Measurements from ENCODE around the gene DOCK10.

Gene DOCK10

DNA sequence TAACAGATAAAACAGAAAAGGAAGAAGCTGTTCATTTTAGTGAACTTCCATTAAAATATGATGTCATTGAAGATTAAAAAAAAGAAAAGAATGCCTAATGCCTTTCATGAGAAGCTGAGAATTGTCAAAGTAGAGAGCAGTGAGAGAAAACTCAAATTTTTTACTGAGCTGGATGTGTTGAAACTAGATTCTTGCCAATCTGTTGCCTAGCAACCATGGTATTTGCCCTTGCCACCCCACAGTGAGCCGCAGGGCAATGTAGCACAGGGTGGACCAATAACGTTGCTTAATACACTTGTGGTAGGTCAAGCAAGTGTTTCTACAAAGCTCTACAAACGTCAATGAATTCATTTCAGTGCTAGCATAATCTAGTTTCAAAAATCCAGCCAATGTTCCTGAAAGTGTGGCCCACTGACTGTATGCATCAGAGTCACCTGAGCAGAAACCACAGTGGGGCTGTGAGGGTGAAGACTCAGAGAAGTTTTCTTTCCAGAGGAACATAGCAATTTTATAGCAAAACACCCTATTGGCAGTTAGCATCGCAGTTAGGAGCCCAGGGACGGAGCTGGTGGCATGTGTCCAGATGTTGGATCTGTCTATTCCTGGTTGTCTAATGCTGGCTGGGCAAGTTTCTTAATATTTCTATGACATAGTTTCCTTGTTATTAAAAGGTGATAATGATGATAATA, 132.2 kb downstream of the DOCK10 start:
- DNase-seq: no peak

GRCh38 chr2:224908818-224909217, 133.4 kb downstream of the DOCK10 start:
- DNase-seq: no peak

GRCh38 chr2:224904381-224904780, 137.9 kb downstream of the DOCK10 start:
- no peak for DNase-seq

GRCh38 chr2:224903621-224904020, 138.6 kb downstream of the DOCK10 start:
- DNase-seq: no peak

GRCh38 chr2:224901121-224901676, 141.1 kb downstream of the DOCK10 start:
- DNase-seq: no peak

DNA sequence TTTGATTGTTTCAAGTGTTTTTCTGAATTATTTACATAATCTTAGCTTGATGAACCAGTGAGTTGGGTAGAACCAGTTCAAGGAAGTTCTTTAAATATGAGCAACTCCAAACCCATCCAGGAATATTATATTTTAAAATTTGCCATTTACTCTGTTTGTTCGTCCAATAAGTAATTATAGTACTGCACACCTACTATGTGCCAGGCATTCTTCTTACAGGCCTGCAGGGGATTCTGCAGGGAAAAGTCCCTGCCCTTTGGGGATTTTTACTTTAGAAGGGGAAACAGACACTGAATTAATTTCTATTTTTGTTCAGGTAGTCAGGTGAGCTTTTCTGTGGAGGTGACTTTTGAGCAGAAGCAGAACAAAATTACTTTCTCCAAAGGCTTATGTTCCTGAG, 146.9 kb downstream of the DOCK10 start:
- no peak for DNase-seq

- no peak for DNase-seq
Observed at GRCh38 chr2:224894356-224894755, 147.9 kb downstream of the DOCK10 start.

DNA sequence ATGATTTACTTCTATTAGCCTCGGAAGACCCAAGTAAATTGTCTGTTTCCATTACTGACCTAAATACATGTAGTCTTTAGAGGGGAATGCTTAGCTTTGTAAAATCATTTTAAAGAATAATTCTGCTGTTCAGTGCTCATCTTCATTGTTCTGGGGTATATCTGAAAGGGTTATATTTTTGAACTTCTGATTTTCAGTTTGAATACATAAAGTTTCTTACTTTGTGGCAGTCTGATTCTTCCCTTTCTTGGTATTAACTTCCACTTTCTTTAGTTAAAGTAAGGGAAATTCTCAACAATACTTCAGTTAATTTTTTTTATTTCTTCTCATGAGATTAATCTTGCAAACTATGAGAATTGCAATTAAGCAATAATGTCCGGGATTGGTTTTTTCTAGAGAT, 148.4 kb downstream of the DOCK10 start:
- no peak for DNase-seq

DNA sequence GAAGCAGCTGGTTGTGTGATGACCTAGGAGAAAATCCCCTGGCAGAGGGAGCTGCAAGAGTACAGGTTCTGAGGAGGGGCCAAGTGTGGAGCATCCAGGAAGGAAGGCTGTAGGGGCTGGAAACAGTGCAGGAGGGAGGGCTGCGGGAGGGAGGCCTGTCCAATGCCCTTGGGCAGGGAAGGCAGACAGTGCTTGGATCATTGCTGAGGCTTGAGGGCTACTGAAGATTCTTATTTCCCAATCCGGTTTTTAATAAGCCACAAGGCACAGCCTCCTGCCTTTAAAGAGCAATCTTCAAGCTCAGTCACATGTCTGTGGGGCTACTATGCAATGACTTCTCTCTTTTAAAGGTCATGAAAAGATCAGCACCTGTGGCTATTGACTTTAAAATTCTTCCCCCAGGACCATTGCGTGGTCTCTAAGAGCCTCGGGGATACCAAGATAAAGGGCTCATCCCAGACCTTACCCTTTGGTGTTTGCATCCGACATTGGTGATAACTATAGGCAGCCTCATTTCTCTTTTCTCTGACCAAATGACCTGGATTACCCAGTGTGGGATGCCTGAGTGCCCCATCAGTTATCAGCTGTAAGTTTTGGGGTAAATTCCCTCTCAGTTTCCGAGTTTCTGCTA, 149.6 kb downstream of the DOCK10 start:
- DNase-seq: no peak

GRCh38 chr2:224890372-224890771, 151.9 kb downstream of the DOCK10 start:
- no peak for DNase-seq

DNA sequence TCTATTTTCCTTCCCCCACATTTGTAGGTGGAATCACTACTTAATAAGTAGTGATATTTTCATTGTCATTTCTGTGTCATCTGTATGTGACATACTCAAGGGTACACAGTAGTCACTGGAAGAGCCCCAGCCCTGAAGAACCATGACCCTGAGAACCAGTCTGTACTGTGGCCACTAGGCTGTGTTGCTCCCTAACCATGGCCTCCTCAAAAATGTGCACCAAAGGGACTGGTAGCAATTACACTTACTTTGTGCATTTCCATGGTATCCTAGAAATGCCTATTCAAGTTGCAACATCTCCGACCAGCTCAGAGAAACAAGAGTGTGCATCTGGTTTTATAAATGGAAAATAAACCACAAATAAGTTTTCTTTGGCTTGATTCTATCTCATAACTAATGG, 155.1 kb downstream of the DOCK10 start:
- DNase-seq: no peak

DNA sequence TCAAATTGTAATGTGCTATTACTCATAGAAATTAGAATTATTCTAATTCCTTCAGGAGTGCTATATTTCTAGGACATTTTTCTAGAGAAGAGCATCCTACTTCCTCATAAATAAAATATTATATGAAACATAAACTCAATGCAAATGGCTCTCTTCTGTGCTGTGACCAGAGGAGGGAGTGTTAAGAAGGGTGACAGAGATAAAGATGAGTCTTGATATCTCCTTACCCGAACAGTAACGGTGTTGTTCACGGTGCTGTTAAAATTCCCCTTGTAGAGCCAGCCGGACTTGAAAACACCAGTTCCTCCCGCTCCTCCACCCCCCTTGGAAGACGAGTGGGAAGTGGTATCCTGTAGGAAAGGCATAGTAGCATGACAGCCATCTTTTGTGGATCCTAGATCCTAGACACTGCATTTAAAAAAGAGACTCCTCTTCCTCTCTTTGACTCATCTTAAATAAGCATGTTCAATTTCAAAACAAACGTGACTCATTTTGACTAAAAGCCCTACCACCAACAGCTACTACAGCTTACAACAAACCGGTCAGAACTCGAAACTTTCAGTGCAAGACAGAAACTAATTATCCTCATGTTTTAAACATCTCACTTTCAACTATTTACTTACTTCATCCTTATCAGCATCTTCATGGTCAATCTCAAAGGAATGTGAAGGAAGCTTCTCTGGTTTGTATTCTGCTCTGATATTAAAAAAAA, 156.3 kb downstream of the DOCK10 start:
- no peak for DNase-seq

GRCh38 chr2:224885291-224885690, 157.0 kb downstream of the DOCK10 start:
- no peak for DNase-seq

DNA sequence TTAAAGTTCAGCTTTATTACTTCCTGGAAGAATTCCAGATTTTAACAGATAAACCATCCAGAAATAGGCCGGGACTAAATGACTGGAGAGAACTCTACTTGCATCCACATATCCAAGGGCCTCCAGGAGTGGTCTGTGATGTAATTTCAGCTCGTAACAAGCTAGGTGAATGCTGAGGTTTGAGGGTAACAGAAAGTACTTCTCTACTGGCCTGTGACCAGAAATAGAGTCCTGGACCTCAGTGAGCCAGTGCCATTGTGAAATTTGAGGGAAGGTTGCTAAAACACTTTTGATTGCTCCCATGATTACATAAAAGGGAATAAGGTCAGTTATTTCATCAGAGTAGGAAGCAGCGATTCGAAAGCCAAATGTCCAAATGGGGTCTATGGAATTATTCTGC, 158.1 kb downstream of the DOCK10 start:
- no peak for DNase-seq

- no peak for DNase-seq
Observed at GRCh38 chr2:224883700-224884099, 158.6 kb downstream of the DOCK10 start.

DNA sequence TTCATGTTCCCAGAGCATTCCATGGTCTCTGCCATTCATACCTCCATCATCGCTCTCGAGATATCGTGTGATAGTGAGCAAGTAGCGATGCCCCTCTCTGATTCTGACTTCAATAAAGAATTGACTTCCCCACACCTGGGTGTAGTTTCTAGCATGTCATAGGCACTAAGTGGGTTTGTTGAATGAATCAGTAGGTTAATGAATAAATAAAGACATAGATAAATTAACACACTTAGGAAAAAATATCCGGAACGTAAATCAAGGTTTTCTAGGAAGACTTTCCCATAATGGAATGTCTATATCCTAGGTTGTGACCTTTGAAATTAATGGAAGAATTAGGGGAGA, 159.1 kb downstream of the DOCK10 start:
- no peak for DNase-seq

DNA sequence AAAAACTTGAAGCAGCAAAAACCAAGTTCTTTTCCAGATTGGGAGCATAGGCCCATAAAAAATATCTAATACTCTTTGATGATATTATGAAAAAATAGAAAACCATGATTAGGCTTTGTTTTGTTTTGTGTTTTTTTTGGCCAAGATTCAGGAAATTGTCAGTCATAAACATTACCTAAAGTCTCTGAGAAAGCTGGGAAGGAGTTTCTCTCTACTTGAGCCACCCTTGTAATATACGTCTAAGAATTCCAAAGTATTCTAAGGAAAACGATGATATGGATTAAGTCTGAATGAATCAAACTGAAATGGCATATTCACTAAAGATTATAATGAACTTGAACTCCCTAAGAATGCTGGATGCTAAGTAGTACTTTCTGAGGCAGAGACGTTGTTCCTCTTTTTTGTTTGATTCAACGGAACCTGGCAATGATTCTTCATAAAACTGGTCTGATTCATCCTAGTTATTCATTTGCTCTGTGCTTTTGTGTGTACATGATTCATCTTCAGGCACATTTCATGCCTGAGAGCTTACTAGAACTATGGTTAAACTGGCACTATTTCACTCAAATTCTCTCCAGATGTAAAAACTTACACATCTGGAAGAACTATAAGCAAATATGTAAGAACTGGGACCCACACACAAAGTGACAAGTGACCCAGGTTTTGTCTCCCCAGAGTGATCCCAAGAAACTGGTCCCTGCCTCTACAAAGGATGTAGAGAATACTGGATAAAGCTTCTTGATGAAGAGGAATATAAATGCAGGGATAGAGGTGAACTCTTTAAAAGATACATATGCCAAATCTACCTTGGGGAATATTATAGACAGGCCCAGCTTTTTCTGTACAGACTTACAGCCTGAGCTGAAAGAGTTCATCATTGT, 159.7 kb downstream of the DOCK10 start:
- DNase-seq: no peak

- no peak for DNase-seq
Observed at GRCh38 chr2:224881846-224882245, 160.4 kb downstream of the DOCK10 start.

DNA sequence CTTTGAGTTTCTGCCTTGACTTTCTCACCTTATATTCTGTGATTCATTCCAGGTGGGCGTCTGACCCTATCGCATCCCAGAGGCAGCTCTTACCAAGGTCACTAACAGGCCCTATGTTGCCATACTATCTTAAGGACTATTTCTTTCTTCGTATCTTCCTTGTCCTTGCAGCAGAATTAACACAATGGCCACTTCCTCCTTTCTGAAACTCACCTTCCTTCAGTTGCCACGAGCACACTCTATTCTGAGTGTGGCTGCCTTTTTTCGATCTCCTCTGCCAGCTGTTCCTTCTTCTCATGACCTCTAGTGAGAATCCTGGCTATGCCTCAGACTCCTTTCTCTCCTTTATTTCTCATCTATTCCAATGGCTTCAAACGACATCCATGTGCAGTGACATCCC, 165.7 kb downstream of the DOCK10 start:
- DNase-seq: no peak

DNA sequence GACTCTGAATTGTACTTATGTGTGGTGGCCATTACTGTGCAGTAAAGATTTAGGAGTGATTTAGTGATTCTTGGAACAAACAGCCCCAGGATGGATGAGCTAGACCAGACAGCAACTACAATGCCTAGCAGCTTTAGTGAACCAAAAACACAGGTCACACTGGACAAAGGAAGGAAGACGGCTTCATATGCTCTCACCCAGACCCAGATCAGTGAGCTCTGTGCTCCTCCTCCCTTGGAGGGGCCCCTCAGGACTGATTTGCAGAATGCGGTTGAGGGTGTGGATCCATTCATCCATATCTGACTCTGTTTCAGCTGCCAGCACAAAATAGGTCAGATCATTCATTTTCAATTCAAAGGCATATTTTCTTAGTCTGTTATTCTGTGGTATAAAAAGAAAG, 166.4 kb downstream of the DOCK10 start:
- DNase-seq: no peak

- no peak for DNase-seq
Observed at GRCh38 chr2:224875153-224875552, 167.1 kb downstream of the DOCK10 start.

DNA sequence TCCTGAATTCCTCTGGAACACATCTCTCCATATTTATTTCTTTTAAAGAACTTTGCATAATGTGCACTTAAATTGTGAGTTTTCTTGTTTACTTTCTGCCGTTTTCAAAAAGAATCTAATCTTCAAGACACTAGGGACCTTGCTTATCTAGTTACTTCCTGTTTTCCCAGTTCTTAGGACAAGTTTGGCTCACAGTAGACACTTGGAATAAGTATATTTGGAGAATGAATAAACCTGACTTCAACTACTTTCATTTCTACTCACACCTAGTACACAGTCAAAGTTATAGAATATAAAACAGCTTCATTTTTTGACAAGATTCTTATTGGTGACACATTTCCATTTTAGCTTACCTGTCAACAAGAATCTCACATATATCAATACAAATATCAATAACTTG, 170.5 kb downstream of the DOCK10 start:
- no peak for DNase-seq

- no peak for DNase-seq
Observed at GRCh38 chr2:224870341-224870740, 171.9 kb downstream of the DOCK10 start.
